ENCODE measurements around the gene TMEM212. TPM values are rescaled to one million over a fixed set of nuclear protein-coding genes. Genes with fewer than 3 reads are reported as not detected.
"Not testable (repeated sequence)": the region's sequence is repeated elsewhere in the genome, so short reads cannot be mapped to it uniquely, and the experiment has no call there.

TMEM212 gene
- polyA plus RNA-seq, 2 donors = not detected

- 87 to 92% methylated on average over 2 of the region's 2 CpGs for WGBS, 2 donors
- no peak overlapping the region for H3K27ac ChIP-seq (ENCODE audit: low read depth in 2 of 2, low read length in 1 of 2)
These were observed 30.3 kb upstream of the TMEM212 start for GRCh38 chr3:171812811-171813210.

GRCh38 chr3:171813278-171813896 is 29.8 kb upstream of the TMEM212 start:
- no peak overlapping the region for H3K27ac ChIP-seq (ENCODE audit: low read depth in 2 of 2, low read length in 1 of 2)
- no peak overlapping the region for H3K4me3 ChIP-seq (ENCODE audit: low read depth in 1 of 2, low read length in 2 of 2)
- H3K27me3 ChIP-seq (ENCODE audit: control insufficient read depth in 1 of 2, insufficient read depth in 2 of 2, low read length in 2 of 2) = no peaks in the 10 kb centered on the region
- H3K9me3 ChIP-seq (ENCODE audit: control insufficient read depth in 2 of 2, insufficient read depth in 1 of 2, low read depth in 1 of 2, low read length in 1 of 2) = no peaks in the 10 kb centered on the region
- no peaks in the 10 kb centered on the region for H3K36me3 ChIP-seq (ENCODE audit: control insufficient read depth in 2 of 2, insufficient read depth in 2 of 2, low read length in 1 of 2)
- WGBS, 2 donors = 93 to 98% methylated on average over 3 of the region's 3 CpGs
- H3K4me1 ChIP-seq (ENCODE audit: control insufficient read depth in 2 of 2, insufficient read depth in 2 of 2, low read length in 1 of 2) = no peaks in the 10 kb centered on the region

More at GRCh38 chr3:171812811-171813210, 30.3 kb upstream of the TMEM212 start:
- Histone ChIP-seq H3K4me1 (ENCODE audit: control insufficient read depth in 2 of 2, insufficient read depth in 2 of 2, low read length in 1 of 2) (no peaks in the 10 kb centered on the region), H3K9me3 (ENCODE audit: control insufficient read depth in 2 of 2, insufficient read depth in 1 of 2, low read depth in 1 of 2, low read length in 1 of 2) (no peaks in the 10 kb centered on the region), H3K27me3 (ENCODE audit: control insufficient read depth in 1 of 2, insufficient read depth in 2 of 2, low read length in 2 of 2) (no peaks in the 10 kb centered on the region), H3K4me3 (ENCODE audit: low read depth in 1 of 2, low read length in 2 of 2) (no peak overlapping the region), H3K36me3 (ENCODE audit: control insufficient read depth in 2 of 2, insufficient read depth in 2 of 2, low read length in 1 of 2) (no peaks in the 10 kb centered on the region)

DNA sequence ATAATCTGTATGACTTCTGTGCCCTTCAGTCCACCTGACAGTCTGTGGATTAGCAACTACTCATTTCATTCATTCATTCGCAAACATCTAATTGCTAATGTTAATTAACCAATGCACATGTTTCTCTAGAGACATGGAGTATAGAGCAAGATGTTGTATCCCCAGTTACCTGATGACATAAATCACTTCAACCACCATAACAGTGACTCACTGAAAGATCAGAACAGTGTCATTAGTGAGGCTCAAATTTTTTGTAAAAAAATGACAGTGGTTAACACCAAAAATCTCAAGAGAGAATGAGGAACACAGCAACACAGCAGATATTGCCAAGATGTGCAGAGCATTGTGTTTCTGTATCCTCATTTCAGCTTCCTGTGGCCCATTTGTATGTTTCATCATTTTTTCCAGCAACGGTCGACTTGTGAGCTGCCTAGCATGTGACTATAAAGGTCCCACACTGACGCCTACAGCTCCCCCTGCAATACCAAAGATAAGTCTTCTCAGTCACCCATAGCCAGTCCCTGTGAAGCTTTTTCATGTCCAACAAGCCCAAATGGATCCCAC is 29.2 kb upstream of the TMEM212 start:
- 57 to 69% methylated on average over 4 of the region's 4 CpGs for WGBS, 2 donors
- no peaks in the 10 kb centered on the region for H3K27me3 ChIP-seq (ENCODE audit: control insufficient read depth in 1 of 2, insufficient read depth in 2 of 2, low read length in 2 of 2)
- H3K9me3 ChIP-seq (ENCODE audit: control insufficient read depth in 2 of 2, insufficient read depth in 1 of 2, low read depth in 1 of 2, low read length in 1 of 2) = no peaks in the 10 kb centered on the region
- H3K4me3 ChIP-seq (ENCODE audit: low read depth in 1 of 2, low read length in 2 of 2) = no peak overlapping the region
- no peaks in the 10 kb centered on the region for H3K4me1 ChIP-seq (ENCODE audit: control insufficient read depth in 2 of 2, insufficient read depth in 2 of 2, low read length in 1 of 2)
- no peak overlapping the region for H3K27ac ChIP-seq (ENCODE audit: low read depth in 2 of 2, low read length in 1 of 2)
- no peaks in the 10 kb centered on the region for H3K36me3 ChIP-seq (ENCODE audit: control insufficient read depth in 2 of 2, insufficient read depth in 2 of 2, low read length in 1 of 2)

DNA sequence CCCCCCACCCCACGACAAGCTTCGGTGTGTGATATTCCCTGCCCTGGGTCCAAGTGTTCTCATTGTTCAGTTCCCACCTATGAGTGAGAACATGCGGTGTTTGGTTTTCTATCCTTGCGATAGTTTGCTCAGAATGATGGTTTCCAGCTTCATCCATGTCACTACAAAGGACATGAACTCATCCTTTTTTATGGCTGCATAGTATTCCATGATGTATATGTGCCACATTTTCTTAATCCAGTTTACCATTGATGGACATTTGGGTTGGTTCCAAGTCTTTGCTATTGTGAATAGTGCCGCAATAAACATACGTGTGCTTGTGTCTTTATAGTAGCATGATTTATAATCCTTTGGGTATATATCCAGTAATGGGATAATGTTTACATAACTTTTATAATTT is 28.5 kb upstream of the TMEM212 start:
- H3K36me3 ChIP-seq (ENCODE audit: control insufficient read depth in 2 of 2, insufficient read depth in 2 of 2, low read length in 1 of 2); H3K27me3 ChIP-seq (ENCODE audit: control insufficient read depth in 1 of 2, insufficient read depth in 2 of 2, low read length in 2 of 2); H3K4me1 ChIP-seq (ENCODE audit: control insufficient read depth in 2 of 2, insufficient read depth in 2 of 2, low read length in 1 of 2); H3K9me3 ChIP-seq (ENCODE audit: control insufficient read depth in 2 of 2, insufficient read depth in 1 of 2, low read depth in 1 of 2, low read length in 1 of 2); H3K4me3 ChIP-seq (ENCODE audit: low read depth in 1 of 2, low read length in 2 of 2); H3K27ac ChIP-seq (ENCODE audit: low read depth in 2 of 2, low read length in 1 of 2): not testable (repeated sequence)
- WGBS, 2 donors = 95 to 99% methylated on average over 6 of the region's 6 CpGs

GRCh38 chr3:171815973-171816595 is 27.1 kb upstream of the TMEM212 start:
- Histone ChIP-seq H3K9me3 (ENCODE audit: control insufficient read depth in 2 of 2, insufficient read depth in 1 of 2, low read depth in 1 of 2, low read length in 1 of 2) (no peaks in the 10 kb centered on the region), H3K27me3 (ENCODE audit: control insufficient read depth in 1 of 2, insufficient read depth in 2 of 2, low read length in 2 of 2) (no peaks in the 10 kb centered on the region), H3K4me3 (ENCODE audit: low read depth in 1 of 2, low read length in 2 of 2) (no peak overlapping the region), H3K36me3 (ENCODE audit: control insufficient read depth in 2 of 2, insufficient read depth in 2 of 2, low read length in 1 of 2) (no peaks in the 10 kb centered on the region), H3K4me1 (ENCODE audit: control insufficient read depth in 2 of 2, insufficient read depth in 2 of 2, low read length in 1 of 2) (no peaks in the 10 kb centered on the region), H3K27ac (ENCODE audit: low read depth in 2 of 2, low read length in 1 of 2) (no peak overlapping the region)
- 28 to 35% methylated on average over 2 of the region's 2 CpGs for whole genome bisulfite sequencing, 2 donors

DNA sequence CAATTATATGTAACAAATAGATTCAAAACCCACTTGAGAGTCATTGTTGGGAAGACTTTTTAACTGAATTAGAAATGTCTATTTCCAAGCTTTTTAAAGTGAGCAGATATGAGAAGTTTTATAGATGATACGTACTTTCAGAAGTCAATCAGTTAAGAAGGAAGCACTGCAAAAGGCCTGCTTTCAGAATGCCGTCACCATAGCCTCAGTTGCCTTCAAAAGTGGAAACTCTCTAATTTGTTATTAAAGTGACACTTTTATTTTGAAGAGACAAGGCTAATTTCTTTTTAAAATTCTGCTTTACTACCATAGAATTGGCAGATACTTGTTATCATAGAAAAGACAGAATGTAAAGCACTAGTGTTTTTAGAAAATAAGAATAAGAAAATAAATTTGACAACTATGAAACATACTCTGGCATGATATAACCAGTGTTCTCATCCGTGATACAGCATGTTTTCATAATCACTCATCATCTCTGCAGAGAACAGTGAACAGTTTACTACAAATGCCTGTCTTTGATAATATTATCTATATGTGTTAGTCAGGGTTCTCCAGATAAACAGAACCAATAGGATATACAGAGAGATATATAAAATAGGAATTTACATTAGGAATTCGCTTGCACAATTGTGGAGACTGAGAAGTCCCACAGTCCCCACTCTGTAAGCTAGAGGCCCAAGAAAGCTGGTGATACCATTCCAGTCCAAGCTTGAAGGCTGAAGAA is 25.9 kb upstream of the TMEM212 start:
- 89 to 91% methylated on average over 4 of the region's 4 CpGs for WGBS, 2 donors
- Histone ChIP-seq H3K36me3 (ENCODE audit: control insufficient read depth in 2 of 2, insufficient read depth in 2 of 2, low read length in 1 of 2) (no peaks in the 10 kb centered on the region), H3K27me3 (ENCODE audit: control insufficient read depth in 1 of 2, insufficient read depth in 2 of 2, low read length in 2 of 2) (no peaks in the 10 kb centered on the region), H3K27ac (ENCODE audit: low read depth in 2 of 2, low read length in 1 of 2) (no peak overlapping the region), H3K9me3 (ENCODE audit: control insufficient read depth in 2 of 2, insufficient read depth in 1 of 2, low read depth in 1 of 2, low read length in 1 of 2) (no peaks in the 10 kb centered on the region), H3K4me3 (ENCODE audit: low read depth in 1 of 2, low read length in 2 of 2) (no peak overlapping the region), H3K4me1 (ENCODE audit: control insufficient read depth in 2 of 2, insufficient read depth in 2 of 2, low read length in 1 of 2) (no peaks in the 10 kb centered on the region)

DNA sequence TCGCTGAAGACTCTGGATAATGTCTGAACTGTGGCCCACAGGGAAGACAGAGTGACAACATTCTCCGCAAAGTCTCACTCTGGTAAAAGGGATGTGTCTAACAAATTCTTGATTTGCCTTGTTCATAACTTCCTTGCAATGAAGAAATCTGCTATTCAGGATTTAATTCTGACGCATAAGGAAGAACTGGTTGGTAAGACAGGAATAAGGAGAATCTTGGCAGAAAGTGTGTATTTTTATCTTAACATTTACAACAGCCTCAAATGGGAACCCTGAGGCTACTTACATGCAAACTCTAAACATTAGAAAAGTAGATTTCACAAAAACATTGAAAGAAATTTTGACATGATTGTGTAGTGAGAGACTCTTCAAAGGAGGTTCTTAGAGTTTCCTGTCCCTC is 22.1 kb upstream of the TMEM212 start:
- Histone ChIP-seq H3K27ac (ENCODE audit: low read depth in 2 of 2, low read length in 1 of 2) (no peak overlapping the region), H3K4me1 (ENCODE audit: control insufficient read depth in 2 of 2, insufficient read depth in 2 of 2, low read length in 1 of 2) (no peaks in the 10 kb centered on the region), H3K9me3 (ENCODE audit: control insufficient read depth in 2 of 2, insufficient read depth in 1 of 2, low read depth in 1 of 2, low read length in 1 of 2) (no peaks in the 10 kb centered on the region), H3K27me3 (ENCODE audit: control insufficient read depth in 1 of 2, insufficient read depth in 2 of 2, low read length in 2 of 2) (no peaks in the 10 kb centered on the region), H3K4me3 (ENCODE audit: low read depth in 1 of 2, low read length in 2 of 2) (no peak overlapping the region), H3K36me3 (ENCODE audit: control insufficient read depth in 2 of 2, insufficient read depth in 2 of 2, low read length in 1 of 2) (no peaks in the 10 kb centered on the region)
- 92 to 95% methylated on average over 3 of the region's 3 CpGs for WGBS, 2 donors

- no peaks in the 10 kb centered on the region for H3K9me3 ChIP-seq (ENCODE audit: control insufficient read depth in 2 of 2, insufficient read depth in 1 of 2, low read depth in 1 of 2, low read length in 1 of 2)
- no peaks in the 10 kb centered on the region for H3K27me3 ChIP-seq (ENCODE audit: control insufficient read depth in 1 of 2, insufficient read depth in 2 of 2, low read length in 2 of 2)
- no peak overlapping the region for H3K4me3 ChIP-seq (ENCODE audit: low read depth in 1 of 2, low read length in 2 of 2)
- no peak overlapping the region for H3K27ac ChIP-seq (ENCODE audit: low read depth in 2 of 2, low read length in 1 of 2)
- 46 to 68% methylated on average over 2 of the region's 2 CpGs for WGBS, 2 donors
- no peaks in the 10 kb centered on the region for H3K4me1 ChIP-seq (ENCODE audit: control insufficient read depth in 2 of 2, insufficient read depth in 2 of 2, low read length in 1 of 2)
- H3K36me3 ChIP-seq (ENCODE audit: control insufficient read depth in 2 of 2, insufficient read depth in 2 of 2, low read length in 1 of 2) = no peaks in the 10 kb centered on the region
These were observed 21.3 kb upstream of the TMEM212 start for GRCh38 chr3:171821778-171822358.

- Histone ChIP-seq H3K4me1 (ENCODE audit: control insufficient read depth in 2 of 2, insufficient read depth in 2 of 2, low read length in 1 of 2) (no peaks in the 10 kb centered on the region), H3K4me3 (ENCODE audit: low read depth in 1 of 2, low read length in 2 of 2) (no peak overlapping the region), H3K36me3 (ENCODE audit: control insufficient read depth in 2 of 2, insufficient read depth in 2 of 2, low read length in 1 of 2) (no peaks in the 10 kb centered on the region), H3K9me3 (ENCODE audit: control insufficient read depth in 2 of 2, insufficient read depth in 1 of 2, low read depth in 1 of 2, low read length in 1 of 2) (no peaks in the 10 kb centered on the region), H3K27me3 (ENCODE audit: control insufficient read depth in 1 of 2, insufficient read depth in 2 of 2, low read length in 2 of 2) (no peaks in the 10 kb centered on the region), H3K27ac (ENCODE audit: low read depth in 2 of 2, low read length in 1 of 2) (no peak overlapping the region)
- WGBS, 2 donors = 70 to 71% methylated on average over 4 of the region's 4 CpGs
These were observed 20.6 kb upstream of the TMEM212 start for GRCh38 chr3:171822431-171823106.

All from esophagus (tissue), 2 donors.